HepG2 (cell line): ENCODE data around the gene UNKL. TPM values are rescaled to one million over a fixed set of nuclear protein-coding genes. Genes with fewer than 3 reads are reported as not detected.
A peak's percentile ranks its signal among the peaks of the same experiment; 100 is the strongest.

Source experiments
- ATAC-seq: fragments of 200-7000 bp; cut with Tn5 transposase; 3 replicates; pipeline ENCODE4 v1.9.1; 2020; ENCODE audit warnings: mild to moderate bottlenecking, moderate library complexity
- BruUV-seq: library from RNA; stranded (reverse); fragments of 400-500 nt; replicated peaks from 2 replicates; lab custom pipeline; 2021; lab: Mats Ljungman, UMichigan
- CTCF ChIA-PET: fragments of 300-600 bp; formaldehyde crosslinking; extraction: SDS; loops from one replicate; lab custom pipeline; 2021; ENCODE audit warnings: low total read pairs, inconsistent platforms, low intra/inter-chr PET ratio; lab: Yijun Ruan, JAX
- POLR2A ChIA-PET: fragments of 350-600 bp; sonication (Branson Sonifier 250); formaldehyde crosslinking; loops from one replicate; lab custom pipeline; 2020; ENCODE audit warnings: antibody characterized with exemption, inconsistent platforms; lab: Yijun Ruan, JAX
- DNase-seq: peaks from one replicate; pipeline ENCODE4 v3.0.0-alpha.2; 2015; ENCODE audit warnings: low spot score
- FAIRE-seq: peaks from 3 replicates; lab custom pipeline; 2011; peaks lifted over from hg19 to GRCh38; lab: Jason Lieb, UNC
- H2AFZ ChIP-seq: one replicate; pipeline ENCODE4 v1.6.1; 2011; ENCODE audit warnings: low read length, inconsistent platforms
- H3K27ac ChIP-seq: fragments of 300-600 bp; 3 replicates; pipeline ENCODE4 v1.8.0; 2011; ENCODE audit warnings: mixed run types, mild to moderate bottlenecking, mixed read lengths, low read length, inconsistent platforms; ENCODE audit not compliant: insufficient read depth; ENCODE audit errors: extremely low read length
- H3K27me3 ChIP-seq, 2 experiments: fragments of 200-600 bp in 1 of 2; 2 replicates in 1 of 2; 3 replicates in 1 of 2; pipeline versions ENCODE4 v1.6.0 to v1.8.0; 2011; ENCODE audit warnings: low read length in 2 of 2, mild to moderate bottlenecking in 2 of 2, moderate library complexity in 2 of 2, inconsistent platforms in 1 of 2; ENCODE audit not compliant: insufficient read depth in 2 of 2, control insufficient read depth in 1 of 2
- H3K36me3 ChIP-seq, 2 experiments: fragments of 200-600 bp in 1 of 2; replicated peaks in 1 of 2; 2 replicates in 1 of 2; 3 replicates in 1 of 2; pipeline versions ENCODE4 v1.5.1 to v1.8.0; 2011; ENCODE audit warnings: low read length in 2 of 2, inconsistent platforms in 1 of 2; ENCODE audit not compliant: insufficient read depth in 2 of 2, control insufficient read depth in 1 of 2
- H3K4me1 ChIP-seq: 2 replicates; pipeline ENCODE4 v1.5.1; 2012; ENCODE audit warnings: low read length, inconsistent platforms; ENCODE audit not compliant: insufficient read depth
- H3K4me2 ChIP-seq: 2 replicates; pipeline ENCODE4 v1.6.0; 2011; ENCODE audit warnings: low read depth, low read length, inconsistent platforms
- H3K4me3 ChIP-seq, 3 experiments: fragments of 200-600 bp in 1 of 3; sonication (generic), shearing (Covaris generic) in 1 of 3; replicated peaks in 1 of 3; 2 replicates each; pipeline ENCODE4 v1.5.1; 2011 to 2016; ENCODE audit warnings: low read length in 3 of 3, inconsistent platforms in 2 of 3, low read depth in 2 of 3, mild to moderate bottlenecking in 2 of 3, control low read depth in 1 of 3, mixed read lengths in 1 of 3; ENCODE audit not compliant: insufficient read depth in 1 of 3
- H3K79me2 ChIP-seq: one replicate; pipeline ENCODE4 v1.6.1; 2011; ENCODE audit warnings: low read length, inconsistent platforms; ENCODE audit not compliant: insufficient read depth
- H3K9ac ChIP-seq: 2 replicates; pipeline ENCODE4 v1.6.0; 2011; ENCODE audit warnings: mild to moderate bottlenecking, low read depth, low read length, inconsistent platforms; ENCODE audit not compliant: insufficient read depth
- H3K9me3 ChIP-seq: 2 replicates; pipeline ENCODE4 v1.5.1; 2012; ENCODE audit warnings: mild to moderate bottlenecking, low read length
- H4K20me1 ChIP-seq: 2 replicates; pipeline ENCODE4 v1.6.0; 2011; ENCODE audit warnings: inconsistent platforms, mild to moderate bottlenecking, low read length, moderate library complexity; ENCODE audit not compliant: insufficient read depth
- ARNT ChIP-seq: fragments of 450-650 bp; IDR thresholded peaks from 2 replicates; pipeline ENCODE4 v1.6.1; 2017
- EED ChIP-seq: sonication (generic); formaldehyde crosslinking; IDR thresholded peaks from 2 replicates; pipeline ENCODE4 v1.5.0; 2020; ENCODE audit warnings: mild to moderate bottlenecking, missing genetic modification reagents
- ELF1 ChIP-seq: sonication (generic); formaldehyde crosslinking; IDR thresholded peaks from 2 replicates; pipeline ENCODE4 v1.4.0; 2020; ENCODE audit warnings: missing genetic modification reagents
- HNRNPLL ChIP-seq: fragments of 200-400 bp; formaldehyde crosslinking; IDR thresholded peaks from 2 replicates; pipeline ENCODE4 v1.6.1; 2017; ENCODE audit warnings: mild to moderate bottlenecking, low read depth, low read length; ENCODE audit not compliant: poor library complexity, severe bottlenecking
- MYPOP ChIP-seq: sonication (generic); formaldehyde crosslinking; IDR thresholded peaks from 2 replicates; pipeline ENCODE4 v1.8.1; 2023; ENCODE audit warnings: mild to moderate bottlenecking, moderate library complexity, missing genetic modification reagents
- RFX1 ChIP-seq: fragments of 450-650 bp; IDR thresholded peaks from 2 replicates; pipeline ENCODE4 v1.6.1; 2017
- RFX3 ChIP-seq: IDR thresholded peaks from 2 replicates; pipeline ENCODE4 v1.6.1; 2016; ENCODE audit warnings: missing biosample characterization, missing genetic modification reagents
- ZBTB21 ChIP-seq: sonication (generic); formaldehyde crosslinking; IDR thresholded peaks from 2 replicates; pipeline ENCODE4 v1.4.0; 2020; ENCODE audit warnings: missing genetic modification reagents
- ZKSCAN5 ChIP-seq: sonication (generic); formaldehyde crosslinking; IDR thresholded peaks from 2 replicates; pipeline ENCODE4 v1.5.1; 2020; ENCODE audit warnings: mild to moderate bottlenecking, missing genetic modification reagents
- WGBS: methylation state at CpG from one replicate; pipeline ENCODE4 v1.1.6; 2017; ENCODE audit warnings: low lambda C conversion rate; 5-methylcytosine and 5-hydroxymethylcytosine counted together
- in situ Hi-C: cut with HindIII; loops from 2 replicates; pipeline ENCODE4 v1.10.0; 2017; ENCODE audit warnings: low pct_unique_long_range_greater_than_20kb; ENCODE audit not compliant: extremely low pct_ligation_motif_present
- intact Hi-C: fragments of 100-400 bp; cut with micrococcal nuclease; formaldehyde crosslinking; loops from one replicate; pipeline ENCODE4 v1.10.0; 2022; ENCODE audit not compliant: unreplicated experiment
- polyA plus RNA-seq, 8 experiments: library from polyadenylated mRNA; depleted of rRNA in 3 of 8; stranded (reverse) in 7 of 8; unstranded in 1 of 8; fragments of >200 nt; fragmentation: Illumina TruSeq in 4 of 8; extraction: Trizol in 4 of 8; gene quantifications; 2 replicates each; pipeline versions ENCODE4 v1.2.1 to v1.2.3, GENCODE V29; 2011 to 2016; ENCODE audit warnings: low read depth in 4 of 8, missing spikeins in 1 of 8, mixed read lengths in 1 of 8; ENCODE audit not compliant: insufficient read depth in 1 of 8
- total RNA-seq, 5 experiments: library from RNA; depleted of rRNA; stranded (reverse); fragments of >200 nt; fragmentation: Illumina TruSeq; extraction: Trizol; gene quantifications; 2 replicates each; pipeline ENCODE4 v1.2.3, GENCODE V29; 2016; ENCODE audit warnings: low read depth in 1 of 5
- TF ChIP-seq, protein P1 (sequence below): sonication (generic); formaldehyde crosslinking; IDR thresholded peaks from 2 replicates; pipeline ENCODE4 v1.4.0; 2020; ENCODE audit warnings: missing genetic modification reagents, borderline replicate concordance

Gene UNKL
- total and polyA plus RNA-seq, 2 of the 13 experiments (the other 11 are each of a cell fraction or from before 2014, with no cell fraction given): 10.4 to 17.6 TPM

DNA sequence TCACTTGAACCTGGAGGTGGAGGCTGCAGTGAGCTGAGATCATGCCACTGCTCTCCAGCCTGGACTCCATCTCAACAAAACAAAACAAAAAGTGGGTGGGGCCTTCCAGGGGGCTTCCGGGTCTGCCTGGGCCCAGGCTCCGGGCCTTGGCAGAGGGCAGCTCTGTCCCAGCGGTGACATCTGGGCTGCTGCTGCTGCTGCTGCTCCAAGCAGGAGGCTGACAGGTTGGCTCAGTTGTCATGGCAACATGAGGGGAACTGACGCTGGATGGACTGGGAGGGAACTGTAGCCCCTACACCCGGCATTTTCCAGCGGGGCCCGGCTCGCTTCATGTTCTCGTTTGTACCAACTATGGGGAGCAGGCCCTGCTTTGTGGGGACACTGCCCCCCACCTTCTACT lies 77.0 kb downstream of the UNKL start:
- Histone ChIP-seq H3K9ac (no peak overlapping the region), H3K4me2 (no peak overlapping the region), H3K27ac (no peak overlapping the region), H3K4me1 (peaks cover 19% of the 10 kb centered on the region), H3K4me3 (no peak overlapping the region), H3K9me3 (no peaks in the 10 kb centered on the region), H2AFZ (no peak overlapping the region), H3K79me2 (no peaks in the 10 kb centered on the region), H4K20me1 (0 out of 2 replicates have a peak, but pooled peaks cover 3% of the 10 kb centered on the region), H3K36me3 (no peaks in the 10 kb centered on the region), H3K27me3 (peaks cover 18 to 71% of the 10 kb centered on the region in 2 experiments)
- no TSS peak for BruUV-seq
- ChIA-PET POLR2A (no interaction called here), CTCF (no interaction called here)
- in situ Hi-C loops (no loop called here), intact Hi-C loops (loop anchor here (2.0 kb wide), 1 partner anchor 75 kb away; no protein-coding TSS in a partner anchor)
- FAIRE-seq (no peak), ATAC-seq (no peak), DNase-seq (no peak)
- 39% methylated on average over 5 of the region's 9 CpGs for WGBS
- peak; percentile 3 for TF ChIP-seq HNRNPLL
- TF ChIP-seq, protein P1, sequence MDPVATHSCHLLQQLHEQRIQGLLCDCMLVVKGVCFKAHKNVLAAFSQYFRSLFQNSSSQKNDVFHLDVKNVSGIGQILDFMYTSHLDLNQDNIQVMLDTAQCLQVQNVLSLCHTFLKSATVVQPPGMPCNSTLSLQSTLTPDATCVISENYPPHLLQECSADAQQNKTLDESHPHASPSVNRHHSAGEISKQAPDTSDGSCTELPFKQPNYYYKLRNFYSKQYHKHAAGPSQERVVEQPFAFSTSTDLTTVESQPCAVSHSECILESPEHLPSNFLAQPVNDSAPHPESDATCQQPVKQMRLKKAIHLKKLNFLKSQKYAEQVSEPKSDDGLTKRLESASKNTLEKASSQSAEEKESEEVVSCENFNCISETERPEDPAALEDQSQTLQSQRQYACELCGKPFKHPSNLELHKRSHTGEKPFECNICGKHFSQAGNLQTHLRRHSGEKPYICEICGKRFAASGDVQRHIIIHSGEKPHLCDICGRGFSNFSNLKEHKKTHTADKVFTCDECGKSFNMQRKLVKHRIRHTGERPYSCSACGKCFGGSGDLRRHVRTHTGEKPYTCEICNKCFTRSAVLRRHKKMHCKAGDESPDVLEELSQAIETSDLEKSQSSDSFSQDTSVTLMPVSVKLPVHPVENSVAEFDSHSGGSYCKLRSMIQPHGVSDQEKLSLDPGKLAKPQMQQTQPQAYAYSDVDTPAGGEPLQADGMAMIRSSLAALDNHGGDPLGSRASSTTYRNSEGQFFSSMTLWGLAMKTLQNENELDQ (CRISPR knock-in tag): no peak
- 0 out of 2 replicates have a peak, but pooled peaks have one; percentile 26 for TF ChIP-seq ELF1
- TF ChIP-seq RFX1: peak; percentile 68
- TF ChIP-seq RFX3 (CRISPR knock-in tag): peak; percentile 72

- no peaks in the 10 kb centered on the region for H3K79me2 ChIP-seq
- no TSS peak for BruUV-seq
- H3K4me2 ChIP-seq: no peak overlapping the region
- H2AFZ ChIP-seq: no peak overlapping the region
- ChIA-PET POLR2A (no interaction called here), CTCF (no interaction called here)
- 0 out of 2 replicates have a peak, but pooled peaks cover 3% of the 10 kb centered on the region for H4K20me1 ChIP-seq
- no peaks in the 10 kb centered on the region for H3K9me3 ChIP-seq
- in situ Hi-C loops: no loop called here
- 17% methylated on average over 11 of the region's 15 CpGs for WGBS
- peaks cover 18 to 69% of the 10 kb centered on the region in 2 experiments for H3K27me3 ChIP-seq
- no peak for FAIRE-seq
- TF ChIP-seq MYPOP (CRISPR knock-in tag) (no peak), ZBTB21 (CRISPR knock-in tag) (no peak), ZKSCAN5 (CRISPR knock-in tag) (no peak), ARNT (no peak), EED (CRISPR knock-in tag) (no peak)
- TF ChIP-seq, all 625 proteins: peak for 0
- Histone ChIP-seq H3K27ac (no peak overlapping the region), H3K4me1 (peaks cover 22% of the 10 kb centered on the region), H3K4me3 (no peak overlapping the region), H3K36me3 (no peaks in the 10 kb centered on the region), H3K9ac (no peak overlapping the region)
- intact Hi-C loops: loop anchor here (2.0 kb wide), 1 partner anchor 76 kb away; no protein-coding TSS in a partner anchor
- DNase-seq: no peak
- no peak for ATAC-seq
Measured at GRCh38 chr16:1336619-1337018, 77.9 kb downstream of the UNKL start.
